HG03159 (cell line): ENCODE data around the gene ALDH8A1.

Source experiments
- ATAC-seq: cut with Tn5 transposase; IDR thresholded peaks from one replicate; pipeline ENCODE4 v1.9.1; 2021; ENCODE audit warnings: mild to moderate bottlenecking, moderate library complexity; ENCODE audit not compliant: unreplicated experiment

Gene ALDH8A1

GRCh38 chr6:134873500-134874388, 76.2 kb downstream of the ALDH8A1 start:
- ATAC-seq: no peak

GRCh38 chr6:134870677-134871498, 79.0 kb downstream of the ALDH8A1 start:
- peak; percentile 88 for ATAC-seq

- no peak for ATAC-seq
Observed at GRCh38 chr6:134868812-134869211, 81.1 kb downstream of the ALDH8A1 start.
